ENCODE measurements around the gene SUPT3H. TPM values are rescaled to one million over a fixed set of nuclear protein-coding genes. Genes with fewer than 3 reads are reported as not detected.

SUPT3H gene
- total and polyA plus RNA-seq, 2 of the 13 experiments (the other 11 are each of a cell fraction or from before 2014, with no cell fraction given): 11.9 to 36.1 TPM

DNA sequence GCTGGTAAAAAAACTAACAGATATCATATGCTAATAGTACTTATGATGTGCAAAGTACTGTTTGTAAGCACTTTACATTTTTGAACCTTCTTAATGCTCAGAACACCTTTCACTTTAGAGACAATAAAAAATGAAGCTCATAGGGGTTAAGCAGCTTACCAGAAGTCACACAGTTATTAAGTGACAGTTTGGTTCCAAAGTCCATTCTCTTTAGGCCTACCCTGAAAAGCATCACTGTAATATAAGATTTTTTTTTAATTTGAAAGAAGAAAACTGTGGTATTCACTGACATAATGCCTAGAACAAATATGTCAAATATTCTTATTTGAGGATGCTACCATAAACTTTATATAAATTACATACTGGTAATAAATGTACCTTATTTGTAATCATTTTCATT, 177.2 kb downstream of the SUPT3H start (continued):
- TF ChIP-seq TRAFD1 (CRISPR knock-in tag; IDR thresholded peaks at IDR 0.05; ENCODE audit: borderline replicate concordance) (no peak), ZSCAN30 (CRISPR knock-in tag; IDR thresholded peaks at IDR 0.05) (no peak), ZNF12 (CRISPR knock-in tag; IDR thresholded peaks at IDR 0.05) (no peak), ATM (IDR thresholded peaks at IDR 0.05; ENCODE audit: borderline replicate concordance) (no peak), ZNF878 (CRISPR knock-in tag; IDR thresholded peaks at IDR 0.05) (0 out of 2 replicates have a peak, but pooled peaks have one; percentile 13), MXD4 (CRISPR knock-in tag; IDR thresholded peaks at IDR 0.05) (no peak), HNF4A (CRISPR knock-in tag; IDR thresholded peaks at IDR 0.05) (peak; percentile 85), SOX13 (IDR thresholded peaks at IDR 0.05) (no peak), SOX13 (CRISPR knock-in tag; conservative IDR thresholded peaks at IDR 0.05 in 1 of 2, IDR thresholded peaks at IDR 0.05 in 1 of 2) (peak in 1 of 2 experiments; percentile 47; a peak in 1 of 4 replicates), ZBTB3 (CRISPR knock-in tag; IDR thresholded peaks at IDR 0.05; ENCODE audit: borderline replicate concordance, low read depth) (no peak), GATAD1 (CRISPR knock-in tag; IDR thresholded peaks at IDR 0.05) (no peak), EP300 (IDR thresholded peaks at IDR 0.05; ENCODE audit: low read depth in 2 of 2, low read length in 2 of 2) (peak in 1 of 2 experiments; percentile 40; a peak in 1 of 4 replicates), EP300 (CRISPR knock-in tag; IDR thresholded peaks at IDR 0.05; ENCODE audit: borderline replicate concordance) (no peak), ZKSCAN5 (CRISPR knock-in tag; IDR thresholded peaks at IDR 0.05) (no peak), BCL6 (CRISPR knock-in tag; IDR thresholded peaks at IDR 0.05) (0 out of 2 replicates have a peak, but pooled peaks have one; percentile 37), PAXIP1 (CRISPR knock-in tag; conservative IDR thresholded peaks at IDR 0.05) (peak; percentile 70), ZSCAN25 (CRISPR knock-in tag; IDR thresholded peaks at IDR 0.05) (no peak), NCOA2 (CRISPR knock-in tag; IDR thresholded peaks at IDR 0.05) (peak; percentile 42; the same call in 1 of the 2 replicates), PLRG1 (conservative IDR thresholded peaks at IDR 0.05) (no peak), HMG20A (CRISPR knock-in tag; IDR thresholded peaks at IDR 0.05; ENCODE audit: borderline replicate concordance) (peak; percentile 38; the same call in 1 of the 2 replicates), ASH2L (IDR thresholded peaks at IDR 0.05; ENCODE audit: insufficient read length, low read depth, low read length) (peak; percentile 22), SIX4 (CRISPR knock-in tag; IDR thresholded peaks at IDR 0.05) (no peak), DR1 (CRISPR knock-in tag; IDR thresholded peaks at IDR 0.05) (no peak), ZNF260 (CRISPR knock-in tag; IDR thresholded peaks at IDR 0.05; ENCODE audit: borderline replicate concordance, low read depth) (no peak), KDM6A (CRISPR knock-in tag; IDR thresholded peaks at IDR 0.05; ENCODE audit: low read depth) (peak; percentile 78), ZNF709 (CRISPR knock-in tag; IDR thresholded peaks at IDR 0.05) (no peak)
- TF ChIP-seq, protein P1, sequence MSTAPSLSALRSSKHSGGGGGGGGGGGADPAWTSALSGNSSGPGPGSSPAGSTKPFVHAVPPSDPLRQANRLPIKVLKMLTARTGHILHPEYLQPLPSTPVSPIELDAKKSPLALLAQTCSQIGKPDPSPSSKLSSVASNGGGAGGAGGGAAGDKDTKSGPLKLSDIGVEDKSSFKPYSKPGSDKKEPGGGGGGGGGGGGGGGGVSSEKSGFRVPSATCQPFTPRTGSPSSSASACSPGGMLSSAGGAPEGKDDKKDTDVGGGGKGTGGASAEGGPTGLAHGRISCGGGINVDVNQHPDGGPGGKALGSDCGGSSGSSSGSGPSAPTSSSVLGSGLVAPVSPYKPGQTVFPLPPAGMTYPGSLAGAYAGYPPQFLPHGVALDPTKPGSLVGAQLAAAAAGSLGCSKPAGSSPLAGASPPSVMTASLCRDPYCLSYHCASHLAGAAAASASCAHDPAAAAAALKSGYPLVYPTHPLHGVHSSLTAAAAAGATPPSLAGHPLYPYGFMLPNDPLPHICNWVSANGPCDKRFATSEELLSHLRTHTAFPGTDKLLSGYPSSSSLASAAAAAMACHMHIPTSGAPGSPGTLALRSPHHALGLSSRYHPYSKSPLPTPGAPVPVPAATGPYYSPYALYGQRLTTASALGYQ (CRISPR knock-in tag; IDR thresholded peaks at IDR 0.05): no peak

Measured in HepG2 (cell line).